HEK293 (cell line): ENCODE data around the gene HID1.

Source experiments
- BCL11A ChIP-seq: fragments of 450-650 bp; formaldehyde crosslinking; IDR thresholded peaks from 2 replicates; pipeline ENCODE4 v1.5.1; 2016; ENCODE audit warnings: low read depth, missing biosample characterization, missing genetic modification characterization
- IKZF3 ChIP-seq: fragments of 450-650 bp; IDR thresholded peaks from 2 replicates; pipeline ENCODE4 v1.5.0; 2018; ENCODE audit warnings: missing biosample characterization, mild to moderate bottlenecking, missing genetic modification characterization, moderate library complexity
- INSM2 ChIP-seq: fragments of 450-650 bp; formaldehyde crosslinking; IDR thresholded peaks from 2 replicates; pipeline ENCODE4 v1.5.1; 2016; ENCODE audit warnings: missing biosample characterization, missing genetic modification characterization
- KLF8 ChIP-seq: fragments of 450-650 bp; formaldehyde crosslinking; IDR thresholded peaks from 2 replicates; pipeline ENCODE4 v1.5.1; 2016; ENCODE audit warnings: missing biosample characterization, missing genetic modification characterization
- KLF9 ChIP-seq: fragments of 450-650 bp; formaldehyde crosslinking; IDR thresholded peaks from 2 replicates; pipeline ENCODE4 v1.5.1; 2016; ENCODE audit warnings: missing biosample characterization, missing genetic modification characterization, low read depth
- ZNF16 ChIP-seq: fragments of 450-650 bp; formaldehyde crosslinking; IDR thresholded peaks from 2 replicates; pipeline ENCODE4 v1.5.1; 2016; ENCODE audit warnings: low read depth, missing biosample characterization, missing genetic modification characterization
- ZNF174 ChIP-seq: fragments of 450-650 bp; formaldehyde crosslinking; IDR thresholded peaks from 2 replicates; pipeline ENCODE4 v1.5.0; 2017; ENCODE audit warnings: missing biosample characterization, mild to moderate bottlenecking, missing genetic modification characterization
- ZNF202 ChIP-seq: fragments of 450-650 bp; formaldehyde crosslinking; IDR thresholded peaks from 2 replicates; pipeline ENCODE4 v1.5.1; 2016; ENCODE audit warnings: missing biosample characterization, missing genetic modification characterization, borderline replicate concordance
- ZNF266 ChIP-seq: fragments of 450-650 bp; formaldehyde crosslinking; IDR thresholded peaks from 2 replicates; pipeline ENCODE4 v1.5.1; 2016; ENCODE audit warnings: missing biosample characterization, missing genetic modification characterization, low read depth
- ZNF324 ChIP-seq: fragments of 450-650 bp; formaldehyde crosslinking; IDR thresholded peaks from 2 replicates; pipeline ENCODE4 v1.5.1; 2016; ENCODE audit warnings: missing biosample characterization, missing genetic modification characterization
- ZNF366 ChIP-seq: fragments of 450-650 bp; formaldehyde crosslinking; conservative IDR thresholded peaks from 2 replicates; pipeline ENCODE4 v1.5.1; 2016; ENCODE audit warnings: missing biosample characterization, missing genetic modification characterization
- ZNF394 ChIP-seq: fragments of 450-650 bp; formaldehyde crosslinking; IDR thresholded peaks from 2 replicates; pipeline ENCODE4 v1.5.1; 2016; ENCODE audit warnings: missing biosample characterization, missing genetic modification characterization, mild to moderate bottlenecking, moderate library complexity, borderline replicate concordance
- ZNF416 ChIP-seq: fragments of 450-650 bp; formaldehyde crosslinking; IDR thresholded peaks from 2 replicates; pipeline ENCODE4 v1.5.1; 2016; ENCODE audit warnings: missing biosample characterization, missing genetic modification characterization
- ZNF513 ChIP-seq: fragments of 450-650 bp; IDR thresholded peaks from 2 replicates; pipeline ENCODE4 v1.5.1; 2018; ENCODE audit warnings: missing biosample characterization, missing genetic modification characterization
- ZNF514 ChIP-seq: fragments of 450-650 bp; formaldehyde crosslinking; IDR thresholded peaks from 2 replicates; pipeline ENCODE4 v1.5.1; 2016; ENCODE audit warnings: missing biosample characterization, missing genetic modification characterization
- ZNF518A ChIP-seq: fragments of 450-650 bp; formaldehyde crosslinking; conservative IDR thresholded peaks from 2 replicates; pipeline ENCODE4 v1.5.1; 2016; ENCODE audit warnings: low read depth, missing biosample characterization, missing genetic modification characterization
- ZNF530 ChIP-seq: fragments of 450-650 bp; formaldehyde crosslinking; IDR thresholded peaks from 2 replicates; pipeline ENCODE4 v1.5.1; 2016; ENCODE audit warnings: low read depth, missing biosample characterization, missing genetic modification characterization
- ZNF558 ChIP-seq: fragments of 450-650 bp; formaldehyde crosslinking; IDR thresholded peaks from 2 replicates; pipeline ENCODE4 v1.5.1; 2016; ENCODE audit warnings: missing biosample characterization, missing genetic modification characterization
- ZNF624 ChIP-seq: fragments of 450-650 bp; formaldehyde crosslinking; IDR thresholded peaks from 2 replicates; pipeline ENCODE4 v1.5.1; 2017; ENCODE audit warnings: missing biosample characterization, missing genetic modification characterization
- ZNF626 ChIP-seq: fragments of 450-650 bp; sonication (Bioruptor Pico); formaldehyde crosslinking; IDR thresholded peaks from 2 replicates; pipeline ENCODE4 v1.5.1; 2018; ENCODE audit warnings: missing biosample characterization, missing genetic modification characterization, inconsistent platforms
- ZNF629 ChIP-seq: fragments of 450-650 bp; formaldehyde crosslinking; IDR thresholded peaks from 2 replicates; pipeline ENCODE4 v1.5.1; 2017; ENCODE audit warnings: missing biosample characterization, missing genetic modification characterization
- ZNF645 ChIP-seq: fragments of 450-650 bp; formaldehyde crosslinking; IDR thresholded peaks from 2 replicates; pipeline ENCODE4; 2016; ENCODE audit warnings: missing biosample characterization, missing genetic modification characterization
- ZNF707 ChIP-seq: fragments of 450-650 bp; formaldehyde crosslinking; IDR thresholded peaks from 2 replicates; pipeline ENCODE4 v1.5.1; 2016; ENCODE audit warnings: missing biosample characterization, missing genetic modification characterization
- TF ChIP-seq, protein P1 (sequence below): fragments of 450-650 bp; formaldehyde crosslinking; IDR thresholded peaks from 2 replicates; pipeline ENCODE4 v1.5.1; 2016; ENCODE audit warnings: missing biosample characterization, missing genetic modification characterization
- TF ChIP-seq, protein P2 (sequence below): fragments of 450-650 bp; formaldehyde crosslinking; IDR thresholded peaks from 2 replicates; pipeline ENCODE4 v1.5.0; 2017; ENCODE audit warnings: missing biosample characterization, missing genetic modification characterization, borderline replicate concordance

Gene HID1

DNA sequence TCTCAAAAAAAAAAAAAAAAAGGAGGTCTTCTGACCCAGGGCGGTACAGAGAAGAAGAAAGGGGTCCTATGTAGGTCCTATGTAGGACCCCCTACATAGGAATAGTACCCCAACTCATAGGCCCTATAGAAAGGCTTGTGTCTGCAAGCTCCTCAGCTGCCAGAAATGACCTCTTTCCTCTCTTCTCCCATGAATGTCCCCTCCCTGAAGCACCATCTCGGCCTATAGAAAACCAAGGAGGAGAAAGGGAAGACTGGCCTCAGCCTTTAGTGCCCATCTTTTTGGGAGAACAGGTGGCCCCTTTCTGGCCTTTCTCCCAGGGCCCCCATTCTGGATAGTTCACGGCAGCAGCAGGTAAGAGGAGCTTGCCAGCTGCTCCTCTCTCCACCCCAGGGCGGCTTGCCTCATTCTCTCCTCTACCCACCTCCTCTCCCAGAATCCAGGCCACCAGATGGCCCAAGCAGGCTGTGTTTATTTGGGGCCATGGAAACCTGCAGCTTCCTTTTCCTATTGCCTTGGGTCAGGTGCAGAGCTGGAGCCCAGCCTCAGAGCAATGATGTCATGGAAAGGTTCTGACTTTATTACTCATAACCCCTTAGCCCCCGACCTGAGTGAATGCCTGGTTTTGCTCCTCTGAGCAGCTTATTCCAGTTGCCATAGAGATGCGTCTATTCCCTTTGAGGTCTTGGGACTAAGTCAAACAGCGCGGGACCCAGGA lies 38.3 kb upstream of the HID1 start (continued):
- TF ChIP-seq INSM2 (tag by site-specific recombination) (peak; percentile 10; the same call in 1 of the 2 replicates), KLF8 (tag by site-specific recombination) (peak; percentile 45; the same call in 1 of the 2 replicates), ZNF626 (no peak), ZNF202 (tag by site-specific recombination) (no peak), ZNF324 (tag by site-specific recombination) (no peak), ZNF394 (tag by site-specific recombination) (peak; percentile 91), ZNF645 (tag by site-specific recombination) (no peak), ZNF530 (tag by site-specific recombination) (no peak), ZNF629 (tag by site-specific recombination) (peak; percentile 96), ZNF266 (tag by site-specific recombination) (no peak), ZNF513 (tag by site-specific recombination) (no peak), ZNF174 (no peak), IKZF3 (peak; percentile 70; the same call in 1 of the 2 replicates), ZNF518A (no peak), KLF9 (tag by site-specific recombination) (0 out of 2 replicates have a peak, but pooled peaks have one; percentile 9), ZNF16 (tag by site-specific recombination) (no peak), ZNF624 (tag by site-specific recombination) (no peak), ZNF558 (no peak), BCL11A (no peak), ZNF366 (tag by site-specific recombination) (peak; percentile 73), ZNF416 (no peak), ZNF514 (tag by site-specific recombination) (no peak), ZNF707 (no peak)
- TF ChIP-seq, protein P1, sequence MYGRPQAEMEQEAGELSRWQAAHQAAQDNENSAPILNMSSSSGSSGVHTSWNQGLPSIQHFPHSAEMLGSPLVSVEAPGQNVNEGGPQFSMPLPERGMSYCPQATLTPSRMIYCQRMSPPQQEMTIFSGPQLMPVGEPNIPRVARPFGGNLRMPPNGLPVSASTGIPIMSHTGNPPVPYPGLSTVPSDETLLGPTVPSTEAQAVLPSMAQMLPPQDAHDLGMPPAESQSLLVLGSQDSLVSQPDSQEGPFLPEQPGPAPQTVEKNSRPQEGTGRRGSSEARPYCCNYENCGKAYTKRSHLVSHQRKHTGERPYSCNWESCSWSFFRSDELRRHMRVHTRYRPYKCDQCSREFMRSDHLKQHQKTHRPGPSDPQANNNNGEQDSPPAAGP (tag by site-specific recombination): 0 out of 2 replicates have a peak, but pooled peaks have one; percentile 54
- TF ChIP-seq, protein P2, sequence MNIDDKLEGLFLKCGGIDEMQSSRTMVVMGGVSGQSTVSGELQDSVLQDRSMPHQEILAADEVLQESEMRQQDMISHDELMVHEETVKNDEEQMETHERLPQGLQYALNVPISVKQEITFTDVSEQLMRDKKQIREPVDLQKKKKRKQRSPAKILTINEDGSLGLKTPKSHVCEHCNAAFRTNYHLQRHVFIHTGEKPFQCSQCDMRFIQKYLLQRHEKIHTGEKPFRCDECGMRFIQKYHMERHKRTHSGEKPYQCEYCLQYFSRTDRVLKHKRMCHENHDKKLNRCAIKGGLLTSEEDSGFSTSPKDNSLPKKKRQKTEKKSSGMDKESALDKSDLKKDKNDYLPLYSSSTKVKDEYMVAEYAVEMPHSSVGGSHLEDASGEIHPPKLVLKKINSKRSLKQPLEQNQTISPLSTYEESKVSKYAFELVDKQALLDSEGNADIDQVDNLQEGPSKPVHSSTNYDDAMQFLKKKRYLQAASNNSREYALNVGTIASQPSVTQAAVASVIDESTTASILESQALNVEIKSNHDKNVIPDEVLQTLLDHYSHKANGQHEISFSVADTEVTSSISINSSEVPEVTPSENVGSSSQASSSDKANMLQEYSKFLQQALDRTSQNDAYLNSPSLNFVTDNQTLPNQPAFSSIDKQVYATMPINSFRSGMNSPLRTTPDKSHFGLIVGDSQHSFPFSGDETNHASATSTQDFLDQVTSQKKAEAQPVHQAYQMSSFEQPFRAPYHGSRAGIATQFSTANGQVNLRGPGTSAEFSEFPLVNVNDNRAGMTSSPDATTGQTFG: no peak
